Chondrocyte (in vitro differentiated cells): Measurements from ENCODE around the gene RGMB. TPM values are rescaled to one million over a fixed set of nuclear protein-coding genes. Genes with fewer than 3 reads are reported as not detected.

ENCODE experiments used
- DNase-seq: peaks from one replicate; pipeline ENCODE4 v3.0.0; 2021; ENCODE audit warnings: mixed read lengths, low spot score
- H3K27ac Mint-ChIP-seq: one replicate; pipeline ENCODE4 v1.8.0; 2021; ENCODE audit warnings: mild to moderate bottlenecking, moderate library complexity, mixed read lengths; ENCODE audit not compliant: unreplicated experiment
- H3K27me3 Mint-ChIP-seq: 2 replicates; pipeline ENCODE4 v1.8.0; 2021; ENCODE audit warnings: low read depth, mixed read lengths
- H3K36me3 Mint-ChIP-seq: 2 replicates; pipeline ENCODE4 v1.8.0; 2021; ENCODE audit warnings: low read depth, mixed read lengths
- H3K4me1 Mint-ChIP-seq: 2 replicates; pipeline ENCODE4 v1.8.0; 2021; ENCODE audit warnings: low read depth, mild to moderate bottlenecking, mixed read lengths
- H3K4me3 Mint-ChIP-seq: one replicate; pipeline ENCODE4 v1.8.0; 2021; ENCODE audit warnings: mild to moderate bottlenecking, moderate library complexity, mixed read lengths; ENCODE audit not compliant: unreplicated experiment
- H3K9me3 Mint-ChIP-seq: 2 replicates; pipeline ENCODE4 v1.8.0; 2021; ENCODE audit warnings: low read depth, mixed read lengths
- CTCF ChIP-seq: fragments of 200-600 bp; sonication (generic); IDR thresholded peaks from 2 replicates; pipeline ENCODE4 v1.5.0; 2021; ENCODE audit warnings: antibody characterized with exemption, mild to moderate bottlenecking, moderate library complexity
- total RNA-seq: library from RNA; stranded (reverse); gene quantifications from 3 replicates; pipeline ENCODE4 v1.2.1, GENCODE V29; 2021

RGMB gene
- total RNA-seq, 1 donor from 2014 or later: 28.5 TPM

- Mint-ChIP-seq H3K36me3 (peaks cover 10% of the 10 kb centered on the region), H3K4me1 (peaks cover 64% of the 10 kb centered on the region), H3K27me3 (no peaks in the 10 kb centered on the region), H3K27ac (peak overlapping the region; percentile 99), H3K9me3 (no peaks in the 10 kb centered on the region), H3K4me3 (peak overlapping the region; percentile 99)
- DNase-seq: no peak
- no peak for TF ChIP-seq CTCF
These were observed 2.7 kb downstream of the RGMB start for GRCh38 chr5:98776066-98776705.

DNA sequence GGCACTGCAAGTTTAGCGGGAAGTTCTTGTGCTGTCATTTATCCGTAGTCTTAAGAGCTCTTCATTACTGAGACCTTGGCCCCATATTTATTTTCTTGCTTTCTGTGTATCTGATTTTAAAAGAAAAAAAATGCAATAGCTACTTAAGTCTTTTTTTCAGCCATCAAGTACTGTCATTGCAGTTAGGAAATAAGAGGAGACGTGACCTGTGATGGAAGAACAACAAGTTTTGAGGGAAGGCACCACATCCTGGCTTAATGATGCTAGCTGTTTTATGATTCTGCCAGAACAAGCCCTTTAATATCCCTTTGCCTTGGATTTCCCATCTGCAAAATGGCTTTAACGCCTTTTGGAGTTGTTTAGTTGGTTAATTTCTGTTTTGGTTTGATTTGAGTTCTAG, 3.8 kb downstream of the RGMB start:
- no peak for DNase-seq
- Mint-ChIP-seq H3K36me3 (peaks cover 13% of the 10 kb centered on the region), H3K9me3 (no peaks in the 10 kb centered on the region), H3K4me1 (peaks cover 55% of the 10 kb centered on the region), H3K27ac (peak overlapping the region; percentile 99), H3K4me3 (no peak overlapping the region), H3K27me3 (no peaks in the 10 kb centered on the region)
- no peak for TF ChIP-seq CTCF

DNA sequence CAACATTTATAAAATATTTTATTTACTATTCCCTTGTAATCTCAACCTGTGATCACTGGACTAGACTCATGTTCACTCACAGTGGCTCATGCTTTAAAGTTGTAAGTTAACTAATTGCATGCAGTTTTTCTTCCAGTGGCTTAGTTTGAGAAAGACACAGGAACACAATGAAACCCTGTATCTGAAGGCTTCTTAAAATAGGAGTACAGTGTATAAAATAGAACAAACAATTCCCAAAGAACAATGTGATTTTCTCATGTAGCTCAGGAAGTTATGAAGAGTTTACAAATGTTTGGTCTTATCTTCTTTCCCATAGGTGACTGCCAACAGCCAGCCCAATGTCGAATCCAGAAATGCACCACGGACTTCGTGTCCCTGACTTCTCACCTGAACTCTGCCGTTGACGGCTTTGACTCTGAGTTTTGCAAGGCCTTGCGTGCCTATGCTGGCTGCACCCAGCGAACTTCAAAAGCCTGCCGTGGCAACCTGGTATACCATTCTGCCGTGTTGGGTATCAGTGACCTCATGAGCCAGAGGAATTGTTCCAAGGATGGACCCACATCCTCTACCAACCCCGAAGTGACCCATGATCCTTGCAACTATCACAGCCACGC, 5.9 kb downstream of the RGMB start:
- TF ChIP-seq CTCF: no peak
- Mint-ChIP-seq H3K27ac (no peak overlapping the region), H3K4me1 (peaks cover 51% of the 10 kb centered on the region), H3K27me3 (no peaks in the 10 kb centered on the region), H3K36me3 (peaks cover 15% of the 10 kb centered on the region), H3K4me3 (no peak overlapping the region), H3K9me3 (no peaks in the 10 kb centered on the region)
- DNase-seq: no peak

DNA sequence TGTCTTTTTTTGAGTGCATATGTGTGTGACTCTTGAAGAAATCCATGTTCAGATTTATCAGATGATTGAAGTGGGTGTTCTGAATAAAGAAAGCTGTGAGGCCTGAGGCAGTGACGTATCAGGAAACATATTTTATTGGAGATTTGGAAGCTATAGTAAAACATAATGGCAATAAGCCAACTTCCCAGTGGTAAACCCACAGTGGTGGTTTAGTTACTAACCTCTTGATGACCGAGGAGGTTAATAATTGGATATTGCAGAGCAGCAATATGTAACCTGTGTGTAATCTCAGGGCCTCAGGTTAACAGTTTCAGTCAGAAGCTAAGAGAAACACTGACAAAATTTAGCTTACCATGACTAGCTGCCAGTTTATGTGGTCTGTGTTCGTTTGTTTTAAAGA, 6.9 kb downstream of the RGMB start:
- H3K27ac Mint-ChIP-seq: no peak overlapping the region
- no peaks in the 10 kb centered on the region for H3K27me3 Mint-ChIP-seq
- no peak overlapping the region for H3K4me3 Mint-ChIP-seq
- no peak for TF ChIP-seq CTCF
- no peaks in the 10 kb centered on the region for H3K9me3 Mint-ChIP-seq
- H3K36me3 Mint-ChIP-seq: peaks cover 15% of the 10 kb centered on the region
- H3K4me1 Mint-ChIP-seq: peaks cover 54% of the 10 kb centered on the region
- DNase-seq: no peak

DNA sequence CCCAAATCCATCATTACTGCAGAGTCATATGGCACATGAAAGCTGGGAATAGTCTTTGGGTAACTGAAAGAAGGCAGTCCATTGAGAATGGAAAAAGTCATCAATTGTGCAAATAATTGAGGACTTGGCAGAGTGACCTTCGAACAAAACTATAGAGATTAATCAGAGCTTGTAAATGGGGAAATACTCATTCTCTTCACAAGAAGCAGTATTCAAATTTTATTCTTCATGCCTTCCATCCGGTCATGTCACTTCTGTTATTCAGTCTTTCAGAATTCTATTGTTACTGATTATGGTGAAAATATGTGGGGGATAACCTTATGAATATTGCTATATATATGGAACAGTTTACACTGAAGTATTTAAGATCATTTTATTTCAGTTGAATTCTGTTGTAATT, 8.1 kb downstream of the RGMB start:
- no peaks in the 10 kb centered on the region for H3K9me3 Mint-ChIP-seq
- no peak overlapping the region for H3K27ac Mint-ChIP-seq
- no peaks in the 10 kb centered on the region for H3K27me3 Mint-ChIP-seq
- H3K4me3 Mint-ChIP-seq: no peak overlapping the region
- H3K36me3 Mint-ChIP-seq: peaks cover 15% of the 10 kb centered on the region
- DNase-seq: no peak
- peaks cover 54% of the 10 kb centered on the region for H3K4me1 Mint-ChIP-seq
- TF ChIP-seq CTCF: no peak
